Cardiac muscle cell (in vitro differentiated cells and primary cell): ENCODE data around the gene MMP25. TPM values are rescaled to one million over a fixed set of nuclear protein-coding genes. Genes with fewer than 3 reads are reported as not detected.
A peak's percentile ranks its signal among the peaks of the same experiment; 100 is the strongest.

Source experiments
- DNase-seq, 2 donors: peaks; one replicate each; pipeline versions ENCODE4 v3.0.0 to v3.0.0-alpha.2; 2010 to 2017; ENCODE audit warnings: low read depth in 1 of 2, low spot score in 1 of 2
- H3K27ac ChIP-seq: fragments of 200-600 bp; sonication (generic); 2 replicates; pipeline ENCODE4 v1.5.1; 2016
- H3K27me3 ChIP-seq: fragments of 200-600 bp; sonication (generic); 2 replicates; pipeline ENCODE4 v1.6.0; 2016; ENCODE audit warnings: control low read depth
- H3K36me3 ChIP-seq: fragments of 200-600 bp; sonication (generic); 2 replicates; pipeline ENCODE4 v1.5.1; 2016; ENCODE audit warnings: control low read depth
- H3K4me1 ChIP-seq: fragments of 200-600 bp; sonication (generic); 2 replicates; pipeline ENCODE4 v1.8.1; 2017; ENCODE audit warnings: low read depth, mild to moderate bottlenecking, mixed run types
- H3K4me3 ChIP-seq: fragments of 200-600 bp; sonication (generic); 2 replicates; pipeline ENCODE4 v1.5.1; 2016; ENCODE audit warnings: mild to moderate bottlenecking
- H3K9me3 ChIP-seq: fragments of 200-600 bp; sonication (generic); 2 replicates; pipeline ENCODE4 v1.5.1; 2017; ENCODE audit warnings: low read depth, mild to moderate bottlenecking, control low read depth
- CTCF ChIP-seq: IDR thresholded peaks from 2 replicates; pipeline ENCODE4 v1.5.1; 2012; ENCODE audit warnings: low read depth, mild to moderate bottlenecking, low read length
- polyA plus RNA-seq: library from polyadenylated mRNA; unstranded; fragments of >200 nt; fragmentation: Nextera tagmentation; extraction: Ambion mirVana; gene quantifications from 2 replicates; pipeline ENCODE4 v1.2.1, GENCODE V29; 2016
- total RNA-seq: library from RNA; depleted of rRNA; stranded (reverse); fragments of >200 nt; gene quantifications from 2 replicates; pipeline ENCODE4 v1.2.3, GENCODE V29; 2016

Gene MMP25
- total and polyA plus RNA-seq, 2 experiments from 2014 or later, result 0.03 to 5.8 TPM

DNA sequence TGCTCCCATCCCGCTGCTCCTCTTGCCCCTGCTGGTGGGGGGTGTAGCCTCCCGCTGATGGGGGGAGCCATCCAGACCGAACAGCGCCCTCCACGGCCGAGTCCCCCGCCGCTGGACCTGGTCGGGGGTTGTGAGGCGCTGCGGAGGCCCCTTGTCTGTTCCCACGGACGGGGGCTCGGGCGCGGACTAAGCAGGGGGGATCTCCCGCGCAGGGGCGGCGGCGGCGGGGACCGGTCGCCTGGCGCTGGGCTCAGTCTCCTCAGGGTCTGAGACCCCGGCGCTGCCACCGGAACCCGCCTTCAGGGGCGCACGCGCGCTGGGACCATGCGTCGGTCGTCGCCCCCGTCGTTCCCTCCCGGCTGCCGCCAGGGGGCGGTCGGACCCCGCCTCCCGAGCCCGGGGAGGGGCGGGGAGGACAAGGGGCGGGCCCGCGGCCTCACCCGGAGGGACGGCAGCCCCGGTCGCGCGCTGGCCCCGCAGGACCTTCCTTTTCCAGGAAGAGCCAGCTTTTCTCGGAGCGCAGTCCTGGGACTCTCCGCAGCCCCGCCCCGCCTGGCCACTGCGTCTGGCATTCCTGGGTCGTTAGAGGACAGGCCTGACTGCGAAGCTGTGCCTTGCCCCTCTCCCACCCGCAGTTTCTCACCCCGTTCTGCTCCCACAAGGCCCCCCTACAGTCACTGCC lies 12.8 kb downstream of the MMP25 start:
- H3K4me3 ChIP-seq, result peak overlapping the region; percentile 93
- no peaks in the 10 kb centered on the region for H3K36me3 ChIP-seq
- peak; percentile 61 for TF ChIP-seq CTCF
- peak; percentile 93 for DNase-seq
- H3K27me3 ChIP-seq, result peaks cover 2% of the 10 kb centered on the region
- H3K9me3 ChIP-seq, result no peaks in the 10 kb centered on the region
- H3K4me1 ChIP-seq, result no peaks in the 10 kb centered on the region
- H3K27ac ChIP-seq, result peak overlapping the region; percentile 44

DNA sequence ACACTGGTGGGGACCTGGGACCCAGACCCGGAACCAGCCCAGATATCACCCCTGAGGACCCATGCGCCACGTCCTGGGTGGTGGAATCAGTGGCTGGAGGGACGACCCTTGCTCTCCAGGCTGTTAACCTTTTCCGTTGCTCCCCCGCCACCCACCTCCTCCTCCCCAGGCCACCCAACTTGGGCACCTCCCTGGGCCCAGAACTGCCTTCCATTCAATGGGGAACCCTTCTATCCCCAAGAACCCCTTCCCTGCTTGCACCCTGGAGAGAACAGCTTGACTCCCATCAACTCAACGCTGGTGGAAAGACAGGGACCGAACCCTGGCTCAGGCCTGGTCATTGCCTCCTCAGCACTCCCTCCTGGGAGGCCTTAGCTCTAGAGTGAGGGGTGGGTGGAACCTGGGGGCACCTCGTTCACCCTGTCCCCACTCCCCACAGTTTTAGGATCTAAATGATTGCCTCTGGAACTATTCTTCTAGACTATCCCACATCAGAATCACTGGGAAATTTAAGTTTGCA lies 13.4 kb downstream of the MMP25 start:
- H3K9me3 ChIP-seq, result no peaks in the 10 kb centered on the region
- H3K36me3 ChIP-seq, result no peaks in the 10 kb centered on the region
- DNase-seq, result no peak
- H3K27me3 ChIP-seq, result peaks cover 2% of the 10 kb centered on the region
- TF ChIP-seq CTCF, result no peak
- H3K4me3 ChIP-seq, result peak overlapping the region; percentile 93
- no peaks in the 10 kb centered on the region for H3K4me1 ChIP-seq
- H3K27ac ChIP-seq, result peak overlapping the region; percentile 44

DNA sequence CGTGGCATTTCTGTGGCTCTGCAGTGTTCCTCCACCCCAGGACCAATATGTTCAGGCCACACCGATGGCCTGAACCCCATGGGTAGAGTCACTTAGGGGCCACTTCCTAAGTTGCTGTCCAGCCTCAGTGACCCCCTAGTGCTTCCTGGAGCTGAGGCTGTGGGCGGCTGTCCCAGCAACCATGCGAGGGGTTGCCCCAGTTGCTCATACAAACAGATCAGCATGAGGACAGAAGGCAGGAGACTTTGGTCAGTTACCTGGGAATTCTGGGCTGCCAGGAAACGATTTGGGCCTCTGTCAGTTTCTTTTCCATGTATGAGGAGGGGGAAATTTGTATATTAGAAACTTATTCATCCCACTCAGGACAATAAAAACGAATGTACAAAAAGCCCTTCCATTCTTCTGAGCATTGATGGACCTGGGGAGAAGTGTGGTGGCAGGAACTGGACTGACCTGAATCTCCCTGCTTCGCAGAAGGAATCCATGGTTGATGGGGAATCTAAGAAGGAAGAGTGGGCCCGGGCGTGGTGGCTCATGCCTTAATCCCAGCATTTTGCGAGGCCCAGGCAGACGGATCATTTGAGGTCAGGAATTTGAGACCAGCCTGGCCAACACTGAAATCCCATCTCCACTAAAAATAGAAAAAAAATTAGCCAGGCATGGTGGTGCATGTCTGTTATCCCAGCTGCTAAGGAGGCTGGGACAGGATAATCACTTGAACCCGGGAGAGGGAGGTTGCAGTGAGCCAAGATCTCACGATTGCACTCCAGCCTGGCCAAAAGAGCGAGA lies 14.2 kb downstream of the MMP25 start:
- no peaks in the 10 kb centered on the region for H3K4me1 ChIP-seq
- no peaks in the 10 kb centered on the region for H3K36me3 ChIP-seq
- TF ChIP-seq CTCF, result no peak
- no peaks in the 10 kb centered on the region for H3K9me3 ChIP-seq
- peaks cover 2% of the 10 kb centered on the region for H3K27me3 ChIP-seq
- no peak overlapping the region for H3K27ac ChIP-seq
- DNase-seq, result no peak
- H3K4me3 ChIP-seq, result no peak overlapping the region

DNA sequence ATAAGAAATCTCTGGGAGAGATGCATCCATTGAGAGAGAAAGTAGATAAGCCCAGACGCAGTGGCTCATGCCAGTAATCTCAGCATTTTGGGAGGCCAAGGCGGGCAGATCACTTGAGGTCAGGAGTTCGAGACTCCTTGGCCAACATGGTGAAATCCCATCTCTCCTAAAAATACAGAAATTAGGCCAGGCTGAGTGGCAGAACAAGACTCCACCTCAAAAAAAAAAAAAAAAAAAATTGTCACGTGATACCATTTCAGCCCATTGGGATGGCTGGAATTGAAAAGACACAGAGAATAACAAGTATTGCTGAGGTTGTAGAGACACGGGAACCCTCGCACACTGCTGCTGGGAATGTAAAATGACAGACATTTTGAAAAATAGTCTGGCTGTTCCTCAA lies 16.2 kb downstream of the MMP25 start:
- no peak overlapping the region for H3K27ac ChIP-seq
- H3K36me3 ChIP-seq, result no peaks in the 10 kb centered on the region
- H3K27me3 ChIP-seq, result no peaks in the 10 kb centered on the region
- H3K9me3 ChIP-seq, result no peaks in the 10 kb centered on the region
- TF ChIP-seq CTCF, result no peak
- DNase-seq, result no peak
- no peaks in the 10 kb centered on the region for H3K4me1 ChIP-seq
- no peak overlapping the region for H3K4me3 ChIP-seq

DNA sequence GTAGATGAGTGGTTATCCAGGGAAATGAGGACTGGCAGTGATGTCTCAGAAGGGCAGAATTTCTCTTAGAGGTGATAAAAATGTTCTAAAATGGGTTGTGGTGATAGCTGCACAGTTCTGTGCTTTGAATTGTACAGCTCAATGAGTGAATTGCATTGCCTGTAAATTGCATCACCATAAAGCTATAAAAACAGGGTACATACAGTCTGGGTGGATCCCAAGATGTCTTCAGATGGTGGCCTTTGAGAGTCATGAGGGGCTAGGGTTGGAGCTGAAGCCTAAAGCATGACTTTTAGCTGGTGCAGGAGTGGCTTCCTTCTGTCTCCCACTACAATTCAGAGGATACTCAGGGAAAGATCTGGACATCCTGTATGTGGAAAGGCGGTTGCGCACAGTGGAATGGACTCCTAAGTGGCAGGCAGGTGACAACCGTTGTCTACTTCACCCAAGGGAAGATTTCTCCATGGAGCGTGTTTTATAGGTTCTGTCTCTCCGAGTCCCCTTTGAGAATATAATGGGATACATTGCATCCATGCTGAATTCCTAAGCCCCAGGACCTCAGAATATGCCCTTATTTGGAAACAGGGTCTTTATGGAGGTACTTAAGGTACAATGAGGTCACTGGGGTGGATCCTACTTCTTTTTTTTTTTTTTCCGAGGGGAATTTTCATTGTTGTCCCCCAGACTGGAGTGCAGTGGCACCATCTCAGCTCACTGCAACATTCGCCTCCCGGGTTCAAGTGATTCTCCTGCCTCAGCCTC lies 17.4 kb downstream of the MMP25 start:
- Histone ChIP-seq H3K36me3 (no peaks in the 10 kb centered on the region), H3K27me3 (no peaks in the 10 kb centered on the region), H3K4me1 (no peaks in the 10 kb centered on the region), H3K9me3 (no peaks in the 10 kb centered on the region), H3K4me3 (no peak overlapping the region), H3K27ac (no peak overlapping the region)
- no peak for DNase-seq
- TF ChIP-seq CTCF, result no peak
